BJ (cell line): Measurements from ENCODE around the gene HCN4. TPM values are rescaled to one million over a fixed set of nuclear protein-coding genes. Genes with fewer than 3 reads are reported as not detected.

Experiments
- CTCF ChIA-PET: fragments of 350-600 bp; formaldehyde crosslinking; extraction: SDS; loops from one replicate; lab custom pipeline; 2021; ENCODE audit warnings: antibody characterized with exemption, inconsistent platforms; lab: Yijun Ruan, JAX
- POLR2A ChIA-PET: fragments of 300-600 bp; sonication (Branson Sonifier 250); formaldehyde crosslinking; extraction: SDS; loops from one replicate; lab custom pipeline; 2021; ENCODE audit warnings: antibody characterized with exemption; lab: Charles Lee
- DNase-seq: peaks from one replicate; pipeline ENCODE4 v3.0.0-alpha.2; 2011; ENCODE audit warnings: low read depth
- H3K27me3 ChIP-seq: 2 replicates; pipeline ENCODE4 v1.6.0; 2011; ENCODE audit warnings: low read length; ENCODE audit not compliant: control insufficient read depth, insufficient read depth
- H3K36me3 ChIP-seq: 2 replicates; pipeline ENCODE4 v1.5.1; 2011; ENCODE audit warnings: low read length; ENCODE audit not compliant: control insufficient read depth, insufficient read depth
- H3K4me3 ChIP-seq: 2 replicates; pipeline ENCODE4 v1.5.1; 2011; ENCODE audit warnings: low read depth, mild to moderate bottlenecking, control low read depth, low read length
- polyA plus RNA-seq: library from polyadenylated mRNA; depleted of rRNA; stranded (reverse); fragments of >200 nt; gene quantifications from 2 replicates; pipeline ENCODE4 v1.2.3, GENCODE V29; 2011
- TF ChIP-seq, protein P1 (sequence below): IDR thresholded peaks from 2 replicates; pipeline ENCODE4 v1.5.1; 2011; ENCODE audit warnings: low read depth, mild to moderate bottlenecking, control low read depth, inconsistent platforms, low read length, moderate library complexity; ENCODE audit not compliant: insufficient read depth

Gene HCN4
- polyA plus RNA-seq, 1 experiment = not detected

DNA sequence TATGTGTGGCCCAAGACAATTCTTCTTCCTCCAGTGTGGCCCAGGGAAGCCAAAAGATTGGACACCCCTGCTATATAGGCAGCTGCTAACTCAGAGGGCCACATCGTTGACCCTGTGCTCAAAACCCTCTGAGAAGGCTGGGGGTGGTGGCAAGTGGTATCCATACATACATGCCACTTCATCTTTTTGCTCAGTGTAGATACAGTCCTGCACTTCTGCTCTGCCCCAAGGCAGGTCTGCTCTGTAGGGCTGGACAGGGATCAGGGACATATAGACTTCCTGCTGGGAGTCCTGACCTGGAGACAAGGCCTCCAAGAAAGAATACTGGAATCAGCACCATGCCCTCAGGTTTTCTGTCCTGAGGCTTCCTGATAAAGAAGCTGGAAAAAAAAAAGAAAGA, 4.5 kb upstream of the HCN4 start:
- ChIA-PET CTCF (no interaction called here), POLR2A (no interaction called here)
- peaks cover 19% of the 10 kb centered on the region for H3K27me3 ChIP-seq
- no peak overlapping the region for H3K4me3 ChIP-seq
- TF ChIP-seq, protein P1, sequence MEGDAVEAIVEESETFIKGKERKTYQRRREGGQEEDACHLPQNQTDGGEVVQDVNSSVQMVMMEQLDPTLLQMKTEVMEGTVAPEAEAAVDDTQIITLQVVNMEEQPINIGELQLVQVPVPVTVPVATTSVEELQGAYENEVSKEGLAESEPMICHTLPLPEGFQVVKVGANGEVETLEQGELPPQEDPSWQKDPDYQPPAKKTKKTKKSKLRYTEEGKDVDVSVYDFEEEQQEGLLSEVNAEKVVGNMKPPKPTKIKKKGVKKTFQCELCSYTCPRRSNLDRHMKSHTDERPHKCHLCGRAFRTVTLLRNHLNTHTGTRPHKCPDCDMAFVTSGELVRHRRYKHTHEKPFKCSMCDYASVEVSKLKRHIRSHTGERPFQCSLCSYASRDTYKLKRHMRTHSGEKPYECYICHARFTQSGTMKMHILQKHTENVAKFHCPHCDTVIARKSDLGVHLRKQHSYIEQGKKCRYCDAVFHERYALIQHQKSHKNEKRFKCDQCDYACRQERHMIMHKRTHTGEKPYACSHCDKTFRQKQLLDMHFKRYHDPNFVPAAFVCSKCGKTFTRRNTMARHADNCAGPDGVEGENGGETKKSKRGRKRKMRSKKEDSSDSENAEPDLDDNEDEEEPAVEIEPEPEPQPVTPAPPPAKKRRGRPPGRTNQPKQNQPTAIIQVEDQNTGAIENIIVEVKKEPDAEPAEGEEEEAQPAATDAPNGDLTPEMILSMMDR = no peak
- DNase-seq = no peak
- no peaks in the 10 kb centered on the region for H3K36me3 ChIP-seq

DNA sequence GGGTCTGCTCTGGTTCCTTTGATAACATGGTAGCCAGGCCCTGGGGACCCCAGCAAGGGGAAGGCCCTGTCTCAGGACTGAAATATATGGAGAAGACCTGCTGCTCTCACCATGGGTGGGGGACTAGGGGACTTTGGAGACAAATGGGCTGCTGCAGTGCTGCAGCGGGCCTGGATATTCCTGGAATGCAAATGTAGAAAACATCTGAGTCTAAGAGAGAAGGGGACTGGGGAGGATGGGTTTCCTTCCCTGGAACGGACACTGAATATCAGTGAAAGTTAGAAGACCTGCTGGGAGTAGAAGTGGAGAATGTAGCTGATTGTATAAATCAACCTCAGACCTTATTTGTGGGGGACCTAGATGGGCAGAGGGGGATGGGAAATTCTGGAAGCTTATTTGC, 3.1 kb upstream of the HCN4 start:
- no peak for DNase-seq
- ChIA-PET POLR2A (no interaction called here), CTCF (interaction anchor here (0.7 kb wide), 1 partner anchor 333 kb away, joined by 4 read pairs; no protein-coding TSS in a partner anchor)
- Histone ChIP-seq H3K36me3 (no peaks in the 10 kb centered on the region), H3K27me3 (peaks cover 28% of the 10 kb centered on the region), H3K4me3 (no peak overlapping the region)
- TF ChIP-seq, protein P1 = no peak

DNA sequence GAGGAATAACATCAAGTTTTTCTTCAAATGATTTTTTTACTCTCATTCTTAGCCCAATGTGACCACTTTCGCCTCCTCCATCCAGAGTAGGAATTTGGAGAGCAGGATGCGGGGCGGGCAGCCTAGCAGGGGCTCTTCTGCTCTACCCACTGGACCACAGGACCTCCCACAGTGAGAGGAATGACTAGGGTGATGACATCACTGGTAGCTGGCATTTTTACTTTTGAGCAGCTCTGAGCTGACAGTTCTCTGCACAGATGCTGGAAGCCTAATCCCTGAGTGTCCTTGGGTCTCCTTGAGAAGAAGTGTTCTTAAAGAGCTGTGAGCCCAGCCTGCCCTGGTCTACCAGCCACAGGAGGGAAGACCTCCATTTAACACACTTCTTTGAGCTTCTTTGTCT, 1.4 kb upstream of the HCN4 start:
- CTCF ChIA-PET = interaction anchor here (0.9 to 1.3 kb wide), 2 partner anchors 12 to 14 kb away, joined by 3 read pairs; no protein-coding TSS in a partner anchor

DNA sequence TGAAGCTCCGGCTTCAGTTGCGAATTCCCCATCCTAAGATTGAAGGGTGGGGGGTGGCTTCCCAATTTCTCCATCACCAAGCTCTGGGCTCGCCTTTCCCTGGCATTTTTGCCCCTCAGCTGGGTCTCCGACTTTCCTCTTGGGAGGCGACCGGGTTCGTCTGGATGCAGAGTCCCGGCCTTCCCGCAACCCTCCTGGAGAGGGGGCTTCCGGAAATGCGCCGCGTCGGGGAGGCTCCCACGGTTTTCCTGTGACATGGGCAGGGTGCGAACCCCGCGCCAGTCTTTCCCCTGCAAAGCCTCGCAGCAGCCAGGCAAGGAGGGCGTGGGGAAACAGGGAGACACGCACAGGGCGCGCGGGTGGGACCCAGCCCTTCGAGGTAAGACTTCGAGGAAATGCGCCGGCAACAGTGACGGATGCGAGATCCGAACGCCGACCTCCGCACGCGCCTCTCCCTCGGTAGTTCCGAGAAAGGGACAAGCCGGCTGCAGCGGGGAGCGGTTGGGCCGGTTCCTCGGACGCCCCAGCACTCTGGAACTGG, 466 bp upstream of the HCN4 start:
- DNase-seq = no peak
- ChIA-PET CTCF (interaction anchor here (1.3 kb wide), 1 partner anchor 15 kb away, joined by 3 read pairs; no protein-coding TSS in a partner anchor), POLR2A (no interaction called here)
- peaks cover 41% of the 10 kb centered on the region for H3K27me3 ChIP-seq
- TF ChIP-seq, protein P1 = no peak
- H3K36me3 ChIP-seq = no peaks in the 10 kb centered on the region
- no peak overlapping the region for H3K4me3 ChIP-seq

More for the DNA sequence above, 1.4 kb upstream of the HCN4 start:
- Histone ChIP-seq H3K27me3 (peaks cover 40% of the 10 kb centered on the region), H3K4me3 (no peak overlapping the region), H3K36me3 (no peaks in the 10 kb centered on the region)
- DNase-seq = no peak
- TF ChIP-seq, protein P1 = no peak
- POLR2A ChIA-PET = no interaction called here

DNA sequence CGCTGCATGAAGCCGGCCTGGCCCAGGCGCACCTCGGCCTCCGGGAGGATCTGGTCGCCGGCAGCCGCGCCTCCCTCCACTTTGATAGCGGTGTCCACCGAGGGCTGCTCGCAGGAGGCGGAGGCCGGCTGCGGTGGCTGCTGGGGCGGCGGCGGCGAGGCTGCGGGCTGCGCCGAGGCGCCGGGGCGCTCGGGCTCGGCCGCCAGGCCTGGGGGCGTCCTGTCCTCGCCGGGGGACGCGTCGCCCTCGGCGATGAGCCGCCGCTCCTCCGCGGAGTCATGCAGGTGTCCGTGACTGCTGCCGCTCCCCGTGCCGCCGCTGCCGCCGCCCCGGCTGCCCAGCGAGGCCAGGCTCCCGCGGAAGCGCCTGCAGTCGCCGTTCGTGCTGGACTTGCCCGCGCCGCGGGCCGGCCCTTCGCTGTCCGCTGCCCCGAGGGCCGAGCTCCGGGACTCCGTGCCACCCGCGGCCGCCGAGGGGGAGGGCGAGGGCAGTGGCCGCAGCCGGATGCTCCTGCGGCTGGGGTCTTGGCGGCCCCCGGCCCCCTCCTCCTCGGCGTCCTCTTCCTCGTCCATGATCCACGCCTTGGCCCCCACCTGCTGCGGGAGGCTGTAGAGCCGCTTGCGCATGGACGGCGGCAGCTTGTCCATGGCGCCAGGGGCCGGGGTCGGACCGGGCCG, 996 bp downstream of the HCN4 start:
- H3K36me3 ChIP-seq = no peaks in the 10 kb centered on the region
- H3K4me3 ChIP-seq = no peak overlapping the region
- peaks cover 45% of the 10 kb centered on the region for H3K27me3 ChIP-seq
- ChIA-PET POLR2A (interaction anchor here (0.6 kb wide), 1 partner anchor 122 kb away, joined by 4 read pairs; no protein-coding TSS in a partner anchor), CTCF (no interaction called here)
- TF ChIP-seq, protein P1 = no peak
- DNase-seq = no peak
